OCI-LY7 (cell line): Measurements from ENCODE around the gene CAP2. TPM values are rescaled to one million over a fixed set of nuclear protein-coding genes. Genes with fewer than 3 reads are reported as not detected.

Experiments used
- BruUV-seq: library from RNA; stranded (reverse); fragments of 400-500 nt; replicated peaks from 2 replicates; lab custom pipeline; 2021; lab: Mats Ljungman, UMichigan
- CTCF ChIA-PET: fragments of 300-600 bp; sonication (Branson Sonifier 250); formaldehyde crosslinking; loops from one replicate; lab custom pipeline; 2022; ENCODE audit warnings: antibody characterized with exemption; ENCODE audit not compliant: unreplicated experiment; lab: Charles Lee
- POLR2A ChIA-PET: fragments of 300-600 bp; sonication (Branson Sonifier 250); formaldehyde crosslinking; loops from one replicate; lab custom pipeline; 2022; ENCODE audit warnings: antibody characterized with exemption; lab: Charles Lee
- DNase-seq: peaks from one replicate; pipeline ENCODE4 v3.0.0-alpha.2; 2015; ENCODE audit warnings: low spot score
- H2AFZ ChIP-seq: fragments of 200-600 bp; sonication (generic), shearing (Covaris generic); 2 replicates; pipeline ENCODE4 v1.6.1; 2014; ENCODE audit warnings: mild to moderate bottlenecking, antibody characterized with exemption, low read length, moderate library complexity
- H3K27ac ChIP-seq: fragments of 200-600 bp; sonication (generic); 2 replicates; pipeline ENCODE4 v1.5.1; 2014; ENCODE audit warnings: mixed run types, low read depth, mild to moderate bottlenecking, moderate library complexity, low read length, inconsistent platforms; ENCODE audit not compliant: poor library complexity, severe bottlenecking
- H3K36me3 ChIP-seq: fragments of 200-600 bp; sonication (generic); 2 replicates; pipeline ENCODE4 v1.6.1; 2014; ENCODE audit warnings: mild to moderate bottlenecking, antibody characterized with exemption, low read length, moderate library complexity, mixed read lengths; ENCODE audit not compliant: insufficient read depth
- H3K4me1 ChIP-seq: fragments of 200-600 bp; sonication (generic); 2 replicates; pipeline ENCODE4 v1.5.1; 2014; ENCODE audit warnings: mild to moderate bottlenecking, low read length; ENCODE audit not compliant: insufficient read depth, poor library complexity, severe bottlenecking
- H3K4me2 ChIP-seq: fragments of 200-600 bp; sonication (generic); 2 replicates; pipeline ENCODE4 v1.6.1; 2014; ENCODE audit warnings: mild to moderate bottlenecking, low read length
- H3K4me3 ChIP-seq: fragments of 200-600 bp; sonication (generic); 2 replicates; pipeline ENCODE4 v1.5.1; 2014; ENCODE audit warnings: mild to moderate bottlenecking, low read depth, low read length; ENCODE audit not compliant: poor library complexity, severe bottlenecking
- H3K79me2 ChIP-seq: fragments of 200-600 bp; sonication (generic); 2 replicates; pipeline ENCODE4 v1.6.1; 2016; ENCODE audit warnings: low read depth, mild to moderate bottlenecking, low read length, moderate library complexity, mixed read lengths; ENCODE audit not compliant: insufficient read depth
- H3K9me2 ChIP-seq: fragments of 200-600 bp; sonication (generic); 2 replicates; pipeline ENCODE4 v1.6.1; 2016; ENCODE audit warnings: mild to moderate bottlenecking, low read length, mixed read lengths; ENCODE audit not compliant: insufficient read depth
- H3K9me3 ChIP-seq: fragments of 200-600 bp; sonication (generic); 2 replicates; pipeline ENCODE4 v1.6.1; 2014; ENCODE audit warnings: mild to moderate bottlenecking, mixed run types, low read length, mixed read lengths
- H4K20me1 ChIP-seq: fragments of 200-600 bp; sonication (generic); 2 replicates; pipeline ENCODE4 v1.6.1; 2014; ENCODE audit warnings: mild to moderate bottlenecking, antibody characterized with exemption, low read length, moderate library complexity, mixed read lengths; ENCODE audit not compliant: insufficient read depth
- CTCF ChIP-seq: fragments of 200-600 bp; sonication (generic); conservative IDR thresholded peaks from 2 replicates; pipeline ENCODE4 v1.5.1; 2014; ENCODE audit warnings: mild to moderate bottlenecking, antibody characterized with exemption, low read length, moderate library complexity, mixed read lengths
- EZH2phosphoT487 ChIP-seq: fragments of 200-600 bp; sonication (generic); IDR thresholded peaks from 2 replicates; pipeline ENCODE4 v1.6.1; 2018; ENCODE audit warnings: low read depth, borderline replicate concordance, mild to moderate bottlenecking, mixed run types, antibody characterized with exemption, low read length, moderate library complexity, mixed read lengths
- intact Hi-C: fragments of 100-400 bp; cut with micrococcal nuclease; formaldehyde crosslinking; loops from one replicate; pipeline ENCODE4 v1.10.0; 2022; ENCODE audit not compliant: unreplicated experiment
- total RNA-seq, 2 experiments: library from RNA; depleted of rRNA in 1 of 2; stranded (reverse); fragments of >200 nt in 1 of 2; shearing (Covaris generic) in 1 of 2; gene quantifications; 2 replicates each; pipeline ENCODE4 v1.2.3, GENCODE V29; 2014 to 2022

The CAP2 gene
- total RNA-seq, 2 experiments from 2014 or later: not detected

GRCh38 chr6:17596085-17596484 lies 202.7 kb downstream of the CAP2 start:
- BruUV-seq: no TSS peak
- H3K27ac ChIP-seq: no peak overlapping the region
- CTCF ChIA-PET: no interaction called here
- intact Hi-C loops: no loop called here
- H3K9me2 ChIP-seq: no peaks in the 10 kb centered on the region
- H4K20me1 ChIP-seq: no peaks in the 10 kb centered on the region
- TF ChIP-seq EZH2phosphoT487 (no peak), CTCF (no peak)
- no peaks in the 10 kb centered on the region for H3K9me3 ChIP-seq
- H3K79me2 ChIP-seq: peaks cover 2% of the 10 kb centered on the region; the same call in 1 of the 2 replicates
- H3K4me3 ChIP-seq: no peak overlapping the region
- POLR2A ChIA-PET: interaction anchor here (1.2 kb wide), 1 partner anchor 111 kb away, joined by 6 read pairs; no protein-coding TSS in a partner anchor
- no peaks in the 10 kb centered on the region for H3K36me3 ChIP-seq
- DNase-seq: no peak
- H3K4me1 ChIP-seq: peaks cover 5% of the 10 kb centered on the region
- H2AFZ ChIP-seq: no peak overlapping the region
- H3K4me2 ChIP-seq: no peak overlapping the region

DNA sequence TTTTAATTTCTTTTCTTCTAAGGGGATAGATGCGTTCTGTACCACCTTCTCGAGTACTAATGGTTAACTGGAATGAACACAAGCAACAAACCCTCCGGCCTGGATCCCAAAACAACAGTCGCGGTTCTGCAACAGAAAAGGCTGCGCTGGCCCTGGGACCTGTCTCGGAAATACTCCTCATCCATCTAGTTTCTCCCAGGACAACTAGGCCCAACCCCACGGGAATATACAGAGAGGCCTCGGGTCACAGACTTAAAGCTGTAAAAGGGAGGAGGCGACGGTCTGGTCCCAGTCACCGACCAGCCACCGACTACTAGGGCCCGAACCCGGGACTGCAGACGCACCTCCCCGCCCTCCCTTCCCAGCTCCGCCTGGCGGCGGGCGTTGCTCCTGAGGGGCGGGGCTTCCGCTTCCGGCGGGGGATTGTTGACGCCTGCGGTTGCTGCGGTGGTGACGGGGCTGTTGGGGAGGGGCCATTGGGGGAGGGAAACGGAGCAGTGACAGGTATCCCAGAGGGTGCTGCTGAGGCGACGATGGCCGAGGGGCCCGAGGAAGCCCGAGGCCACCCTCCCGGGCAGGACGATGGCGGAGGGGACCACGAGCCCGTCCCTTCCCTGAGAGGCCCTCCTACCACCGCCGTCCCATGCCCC lies 206.6 kb downstream of the CAP2 start, which contains the start of gene FAM8A1:
Gene FAM8A1 (plus strand): TSS at position 426 of the 650 bp plus-strand sequence. CDS start 108 bp downstream, at position 534.
- H2AFZ ChIP-seq: peak within 1 kb of the TSS; percentile 89
- peaks cover 17% of the 10 kb centered on the region for H3K36me3 ChIP-seq
- H3K4me2 ChIP-seq: peak within 1 kb of the TSS; percentile 100
- no peaks in the 10 kb centered on the region for H3K9me2 ChIP-seq
- H3K9me3 ChIP-seq: no peaks in the 10 kb centered on the region
- peaks cover 24% of the 10 kb centered on the region for H3K4me1 ChIP-seq
- DNase-seq: peak; percentile 95
- BruUV-seq: no TSS peak
- intact Hi-C loops: loop anchor here (1.0 to 2.0 kb wide), 2 partner anchors 106 to 555 kb away; partner anchors contain the start of genes KDM1B, NUP153 and TPMT
- peaks cover 20% of the 10 kb centered on the region; the same call in 1 of the 2 replicates for H3K79me2 ChIP-seq
- TF ChIP-seq CTCF (0 out of 2 replicates have a peak, but pooled peaks have one; percentile 34), EZH2phosphoT487 (no peak)
- H3K27ac ChIP-seq: peak within 1 kb of the TSS; percentile 65
- H3K4me3 ChIP-seq: peak within 1 kb of the TSS; percentile 81
- ChIA-PET CTCF (interaction anchor here (0.5 to 0.6 kb wide), 4 partner anchors 20 to 1088 kb away, joined by 3 to 5 read pairs (median 4); no protein-coding TSS in a partner anchor), POLR2A (interaction anchor here (0.7 to 4.0 kb wide), 9 partner anchors 9 to 501 kb away, joined by 3 to 28 read pairs (median 6); partner anchors contain the start of gene NUP153)
- H4K20me1 ChIP-seq: no peaks in the 10 kb centered on the region; the same call in 1 of the 2 replicates
